GM21526 (cell line): Measurements from ENCODE around the gene RNF215.
"Not testable (repeated sequence)": the region's sequence is repeated elsewhere in the genome, so short reads cannot be mapped to it uniquely, and the experiment has no call there.

ENCODE experiments used
- ATAC-seq: cut with Tn5 transposase; IDR thresholded peaks from one replicate; pipeline ENCODE4 v1.9.1; 2021; ENCODE audit warnings: moderate library complexity; ENCODE audit not compliant: unreplicated experiment, low FRiP score

Gene RNF215

DNA sequence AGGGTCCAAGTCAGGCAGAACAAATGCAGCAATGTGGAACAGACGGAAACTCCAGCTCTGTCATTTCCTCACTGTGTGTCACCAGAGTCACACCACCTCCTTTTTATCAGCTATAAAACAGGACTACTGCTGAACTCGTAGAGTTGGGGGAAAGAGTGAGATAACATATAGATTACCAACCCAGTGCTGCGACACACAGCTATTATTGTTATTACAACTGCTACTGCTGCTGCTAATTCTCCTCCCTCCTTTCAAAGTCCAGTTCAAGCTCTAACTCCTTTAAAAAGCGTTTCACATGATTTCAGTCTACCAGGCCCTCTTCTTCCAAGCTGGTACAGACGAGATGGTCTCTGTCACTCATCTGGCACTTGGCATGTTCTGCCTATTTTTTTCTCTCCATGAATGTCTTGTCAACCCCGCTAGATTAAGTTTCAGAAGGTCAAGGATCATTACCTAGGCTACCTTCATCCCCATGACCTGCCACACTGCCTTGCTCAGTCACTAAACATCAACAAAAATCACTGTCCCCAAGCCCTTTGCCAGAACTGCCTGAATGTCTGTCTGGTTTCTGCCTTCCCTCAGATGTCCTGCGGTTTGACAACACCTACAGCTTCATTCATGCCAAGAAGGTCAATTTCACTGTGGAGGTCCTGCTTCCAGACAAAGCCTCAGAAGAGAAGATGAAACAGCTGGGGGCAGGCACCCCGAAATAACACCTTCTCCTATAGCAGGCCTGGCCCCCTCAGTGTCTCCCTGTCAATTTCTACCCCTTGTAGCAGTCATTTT lies 34.7 kb upstream of the RNF215 start:
- no peak for ATAC-seq

DNA sequence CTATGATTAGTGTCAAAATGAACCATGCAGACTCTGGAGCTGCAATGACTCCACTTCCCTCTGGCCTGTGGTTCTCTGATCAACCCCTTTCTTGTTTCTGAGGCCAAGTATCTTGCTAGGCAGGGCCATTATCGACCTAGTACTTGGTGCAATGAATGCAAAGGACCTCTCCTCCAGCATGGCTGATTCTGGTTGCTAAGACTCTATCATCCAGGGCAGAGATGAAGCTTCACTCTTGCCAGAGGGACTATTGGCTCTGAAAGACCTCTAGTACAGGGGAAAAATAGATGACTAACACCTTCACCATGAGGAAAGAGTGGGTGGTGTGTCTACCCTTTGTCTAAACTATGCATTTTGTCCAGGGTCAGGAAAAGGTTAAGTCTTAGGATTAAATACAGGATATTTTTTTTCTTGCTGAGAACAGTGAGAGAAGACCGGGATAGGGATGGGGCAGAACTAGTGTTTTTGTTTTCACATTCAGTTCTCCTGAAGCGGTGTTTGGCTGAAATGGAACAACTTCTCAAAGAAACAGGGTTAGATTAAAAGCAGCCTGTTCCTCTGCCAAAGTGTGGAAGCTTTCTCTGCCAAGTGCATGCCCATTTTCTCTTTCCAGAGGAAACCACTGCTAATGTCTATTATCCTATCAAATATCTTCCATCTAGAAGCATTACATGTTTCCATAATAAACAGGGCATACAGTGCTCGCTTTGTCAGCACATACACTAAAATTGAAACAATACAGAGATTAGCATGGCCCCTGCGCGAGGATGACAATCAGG lies 33.3 kb upstream of the RNF215 start:
- no peak for ATAC-seq

DNA sequence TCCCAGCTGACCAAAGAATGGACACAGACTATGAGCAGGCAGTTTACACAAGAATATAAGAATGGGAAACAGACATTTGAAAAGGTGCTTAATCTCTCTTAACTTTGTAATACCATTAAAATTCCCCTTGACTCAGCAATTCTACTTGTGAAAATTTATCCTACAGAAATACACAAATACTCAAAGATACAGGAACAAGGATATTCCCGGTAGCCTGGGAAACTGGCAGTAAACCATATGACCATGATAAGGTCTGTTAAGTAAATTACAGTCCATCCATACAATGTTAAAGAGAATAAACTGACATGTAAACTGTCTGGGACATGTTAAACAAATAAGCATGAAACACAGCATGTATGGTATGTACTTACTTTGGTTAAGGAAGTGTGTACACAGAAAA lies 29.6 kb upstream of the RNF215 start:
- ATAC-seq, result no peak

DNA sequence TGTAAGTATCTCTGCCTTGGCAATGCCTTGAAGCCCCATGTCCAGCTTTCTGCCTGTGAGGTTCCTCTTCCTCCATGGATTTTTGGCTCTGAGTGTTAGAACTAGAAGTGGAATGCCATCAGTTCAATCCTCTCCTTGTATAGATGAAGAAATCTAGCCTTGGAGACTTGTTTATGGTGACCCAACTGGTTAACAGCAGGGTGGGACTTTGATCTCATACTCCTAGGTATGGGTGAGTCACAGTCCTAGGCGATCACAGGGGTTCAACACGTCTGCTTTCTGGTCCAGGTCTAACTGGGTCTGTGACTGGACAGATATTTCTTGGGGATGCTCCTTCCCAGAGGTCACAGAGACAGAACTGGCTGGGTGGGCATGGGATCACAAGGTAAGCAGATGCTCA lies 29.2 kb upstream of the RNF215 start:
- no peak for ATAC-seq

DNA sequence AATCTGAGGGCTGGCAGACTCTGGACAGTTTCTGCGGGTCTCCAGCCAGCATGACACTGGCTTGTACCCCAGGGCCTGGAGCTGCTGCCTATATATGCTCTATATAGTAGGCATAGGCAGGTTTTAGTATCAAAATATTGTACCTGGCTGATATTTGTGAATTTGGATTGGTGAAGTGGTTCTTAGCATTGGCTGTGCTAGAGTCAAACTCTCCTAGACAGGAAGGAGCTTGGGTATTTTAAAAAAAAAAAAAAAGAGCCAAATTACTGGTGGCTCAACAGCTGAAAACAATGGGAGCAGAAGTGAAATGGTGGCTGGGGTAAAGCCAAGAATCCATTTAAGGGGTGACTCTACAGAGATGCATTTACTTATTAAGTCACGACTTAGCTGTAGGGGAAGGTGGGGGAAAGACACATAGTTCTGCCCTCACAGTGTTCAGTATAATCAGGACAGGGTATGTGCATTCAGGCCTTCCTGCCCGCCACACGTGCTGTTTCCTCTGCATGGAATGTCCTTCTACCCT lies 27.4 kb upstream of the RNF215 start:
- no peak for ATAC-seq

DNA sequence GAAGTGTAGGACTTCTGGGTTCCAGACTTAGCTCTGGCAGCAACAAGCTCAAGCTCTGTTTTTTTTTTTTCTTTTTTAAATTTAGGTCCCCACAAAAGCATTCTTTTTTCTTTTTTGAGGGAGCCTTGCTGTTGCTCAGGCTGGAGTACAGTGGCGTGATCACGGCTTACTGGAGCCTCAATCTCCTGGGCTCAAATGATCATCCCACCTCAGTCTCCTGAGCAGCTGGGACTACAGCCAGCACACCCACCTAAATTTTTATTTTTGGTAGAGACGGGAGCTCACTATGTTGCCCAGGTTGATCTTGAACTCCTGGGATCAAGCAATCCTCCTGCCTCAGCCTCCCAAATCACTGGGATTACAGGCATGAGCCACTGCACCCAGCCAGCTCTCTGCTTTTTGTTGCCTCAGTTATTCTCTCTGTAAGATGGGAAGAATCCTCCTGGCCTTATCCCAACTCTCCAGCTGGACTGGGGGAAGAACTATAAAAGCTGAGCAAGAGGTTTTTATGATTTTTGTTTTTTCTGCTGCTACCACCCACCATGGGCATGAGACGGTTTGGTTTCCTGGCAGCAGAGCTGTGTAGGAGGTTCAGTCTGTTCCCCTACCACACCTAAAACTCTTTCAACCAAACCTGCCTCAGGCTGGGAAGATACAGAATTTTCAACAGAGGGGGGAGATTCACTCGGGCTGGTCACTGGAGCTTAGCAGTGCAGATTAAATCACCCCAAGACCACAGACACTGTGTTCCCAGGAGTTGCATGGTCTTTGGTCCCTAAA lies 26.7 kb upstream of the RNF215 start:
- no peak for ATAC-seq

DNA sequence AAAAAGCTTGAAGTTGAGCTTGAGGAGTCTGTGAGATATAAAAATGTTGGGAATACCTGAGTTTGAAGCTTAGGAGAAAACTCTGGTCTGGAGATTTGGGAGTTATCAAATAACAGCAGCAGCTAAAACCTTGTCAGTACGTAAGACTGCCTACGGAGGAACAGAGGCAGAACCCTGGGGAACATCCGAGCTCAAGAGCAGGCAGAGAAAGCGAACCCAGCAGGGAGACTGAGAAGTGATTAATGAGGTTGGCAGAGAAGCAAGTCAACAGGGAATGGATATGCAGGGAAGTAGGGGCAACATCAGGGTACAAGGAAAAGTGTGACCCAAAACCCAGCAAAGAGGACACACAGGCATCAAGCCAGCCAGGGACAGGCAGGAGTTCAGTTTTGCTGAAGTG lies 25.8 kb upstream of the RNF215 start:
- no peak for ATAC-seq

DNA sequence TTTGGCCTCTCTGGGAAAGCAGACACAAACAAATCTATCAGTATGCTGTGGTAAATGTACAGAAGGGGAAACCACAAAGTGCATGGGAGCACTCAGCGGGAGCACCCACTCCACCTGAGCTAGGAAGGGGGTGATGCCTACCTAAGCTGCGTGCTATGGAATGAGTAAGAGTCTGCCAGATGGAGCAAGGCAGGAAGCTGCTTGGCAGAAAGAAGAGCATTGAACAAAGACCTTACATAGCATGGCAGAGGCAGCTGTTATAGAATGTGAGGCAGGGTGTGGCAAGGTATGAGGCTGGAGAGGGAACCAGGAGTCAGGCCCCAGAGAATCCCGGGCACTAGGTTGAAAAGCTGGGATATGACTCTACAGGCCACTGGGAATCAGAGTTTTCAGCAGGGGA lies 24.6 kb upstream of the RNF215 start:
- no peak for ATAC-seq

DNA sequence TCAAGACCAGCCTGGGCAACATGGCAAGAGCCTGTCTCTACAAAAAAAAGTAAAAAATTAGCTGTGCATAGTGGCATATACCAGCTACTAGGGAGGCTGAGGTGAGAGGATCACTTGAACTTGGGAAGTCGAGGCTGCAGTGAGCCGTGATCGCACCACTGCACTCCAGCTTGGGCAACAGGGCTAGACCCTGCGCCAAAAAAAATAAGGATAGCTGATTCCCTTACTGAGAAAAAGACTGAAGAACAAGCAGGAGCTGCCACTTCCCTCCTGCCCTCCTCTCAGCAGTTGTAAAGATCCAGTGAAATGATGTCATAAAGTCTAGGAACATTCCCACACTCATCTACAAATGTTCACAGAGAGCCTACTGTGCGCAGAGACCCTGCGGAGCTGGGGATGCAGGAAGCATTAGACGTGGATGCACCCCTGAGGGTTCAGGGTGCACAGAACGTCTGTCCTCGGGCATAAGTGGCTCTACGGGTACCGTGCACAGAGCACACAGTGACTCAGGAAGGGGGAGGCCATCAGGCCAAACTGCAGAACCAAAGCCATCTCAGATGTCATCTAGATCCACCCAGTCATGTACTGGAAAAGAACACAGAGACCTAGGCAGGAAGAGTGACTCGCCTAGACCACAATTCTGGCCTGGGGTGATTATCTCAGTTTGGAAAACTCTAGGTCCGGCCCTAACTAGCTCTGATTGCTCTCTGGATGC lies 21.3 kb upstream of the RNF215 start:
- no peak for ATAC-seq

DNA sequence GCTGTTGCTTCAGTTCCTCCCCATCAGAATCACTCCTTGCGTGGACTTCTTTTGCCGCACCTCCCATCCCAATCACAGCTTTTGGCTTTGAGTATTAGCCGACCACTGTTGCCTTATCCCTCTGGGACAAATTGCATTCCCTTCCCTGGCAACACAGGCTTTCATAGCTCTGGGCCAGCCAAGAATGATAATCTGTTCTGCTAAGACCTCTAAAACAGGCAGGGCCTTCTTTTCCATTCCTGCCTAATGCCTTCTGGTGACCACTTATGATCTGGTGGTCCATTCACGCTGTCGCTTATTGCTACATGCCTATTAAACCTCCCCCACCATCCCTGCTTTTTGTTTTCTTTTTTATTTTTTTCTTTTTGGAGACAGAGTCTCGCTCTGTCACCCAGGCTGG lies 19.2 kb upstream of the RNF215 start:
- ATAC-seq, result no peak

DNA sequence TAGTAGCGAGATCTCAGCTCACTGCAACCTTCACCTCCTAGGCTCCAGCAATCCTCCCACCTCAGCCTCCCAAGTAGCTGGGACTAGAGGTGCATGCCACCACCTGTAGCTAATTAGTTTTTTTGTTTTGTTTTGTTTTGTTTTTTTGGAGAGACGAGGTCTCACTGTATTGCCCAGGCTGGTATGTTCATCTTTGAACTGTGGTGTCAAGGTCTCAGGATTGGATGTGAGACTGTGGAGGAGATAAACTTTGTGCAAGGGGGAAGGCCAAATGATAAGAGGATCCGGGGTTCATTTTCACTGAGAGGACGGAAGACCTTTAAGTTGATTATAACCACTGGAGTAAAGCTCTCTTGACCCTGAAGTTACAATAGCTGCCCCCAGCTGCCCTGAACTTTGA lies 18.5 kb upstream of the RNF215 start:
- ATAC-seq, result no peak

DNA sequence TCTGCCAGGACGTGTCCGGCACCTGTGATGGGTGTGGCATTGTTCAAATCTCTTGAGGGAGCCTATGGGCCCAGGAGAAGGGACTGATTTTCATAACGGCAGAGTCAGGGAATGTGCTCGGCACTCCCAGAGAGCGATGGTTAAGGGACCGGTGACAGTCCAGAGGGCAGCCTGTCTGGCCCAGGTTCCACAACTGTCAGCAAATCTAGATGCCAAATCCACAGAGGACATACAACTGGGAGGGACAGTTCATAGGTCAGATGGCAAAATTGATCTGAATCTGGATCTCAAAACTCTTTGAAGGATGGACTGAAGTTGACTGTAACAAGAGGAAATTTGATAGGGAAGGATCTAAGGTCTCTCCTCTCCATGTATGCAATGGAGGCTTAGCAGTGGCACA lies 17.1 kb upstream of the RNF215 start:
- ATAC-seq, result no peak

DNA sequence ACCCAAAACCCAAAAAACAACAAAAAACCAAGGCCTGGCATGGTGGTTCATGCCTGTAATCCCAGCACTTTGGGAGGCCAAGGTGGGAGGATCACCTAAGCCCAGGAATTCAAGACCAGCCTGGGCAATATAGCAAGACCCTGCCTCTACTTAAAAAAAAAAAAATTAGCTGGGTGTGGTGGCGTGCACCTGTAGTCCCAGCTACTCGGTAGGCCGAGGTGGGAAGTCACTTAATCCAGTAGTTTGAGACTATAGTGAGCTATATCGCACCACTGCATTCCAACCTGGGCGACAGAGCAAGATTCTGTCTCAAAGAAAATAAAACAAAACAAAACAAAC lies 15.5 kb upstream of the RNF215 start:
- not testable (repeated sequence) for ATAC-seq

DNA sequence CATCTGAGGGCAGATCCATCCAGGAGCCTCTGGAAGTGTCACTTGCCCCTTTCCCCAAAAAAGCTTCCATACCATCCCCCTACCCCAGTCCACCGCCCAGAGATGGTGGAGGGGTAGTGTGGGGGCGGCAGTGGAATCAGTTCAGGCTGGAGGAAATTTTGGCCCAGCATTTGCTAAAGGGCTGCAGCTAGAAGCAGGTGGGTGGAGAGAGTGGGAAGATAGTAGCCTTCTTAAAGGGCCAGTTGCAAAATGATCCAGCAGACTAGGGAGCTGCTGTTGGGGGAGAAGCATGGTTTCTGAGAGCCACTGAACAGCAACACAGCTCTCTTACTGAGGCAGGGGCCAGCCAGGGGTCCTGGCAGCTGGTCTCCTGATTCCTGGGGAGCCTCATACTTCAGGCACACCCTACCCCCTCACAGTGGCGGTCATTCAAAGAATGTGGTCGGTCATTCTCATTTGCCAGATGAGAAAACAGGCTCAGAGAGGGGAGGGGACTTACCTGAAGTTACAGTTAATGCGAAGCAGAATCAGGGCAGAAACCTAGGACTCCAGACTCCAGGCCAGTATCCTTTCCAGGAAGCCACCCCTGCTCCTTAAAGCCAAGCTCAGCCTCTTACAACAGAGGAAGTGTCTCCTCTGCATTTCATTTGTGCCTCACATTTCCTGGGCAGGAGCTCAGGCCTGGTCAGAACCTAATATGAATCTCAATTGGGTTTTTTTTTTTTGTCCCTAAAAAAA lies 15.0 kb upstream of the RNF215 start:
- ATAC-seq, result no peak

DNA sequence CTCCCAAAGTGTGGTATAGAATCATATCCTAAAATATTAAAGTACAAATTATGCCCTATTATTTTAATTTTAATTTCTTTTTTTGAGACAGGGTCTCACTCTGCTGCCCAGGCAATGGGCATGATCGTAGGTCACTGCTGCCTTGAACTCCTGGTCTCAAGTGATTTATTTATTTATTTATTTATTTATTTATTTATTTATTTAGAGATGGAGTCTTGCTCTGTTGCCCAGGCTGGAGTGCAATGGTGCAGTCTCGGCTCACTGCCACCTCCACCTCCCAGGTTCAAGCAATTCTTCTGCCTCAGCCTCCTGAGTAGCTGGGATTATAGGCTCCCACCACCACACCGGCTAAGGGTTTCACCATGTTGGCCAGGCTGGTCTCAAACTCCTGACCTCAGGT lies 13.8 kb upstream of the RNF215 start:
- ATAC-seq, result not testable (repeated sequence)

DNA sequence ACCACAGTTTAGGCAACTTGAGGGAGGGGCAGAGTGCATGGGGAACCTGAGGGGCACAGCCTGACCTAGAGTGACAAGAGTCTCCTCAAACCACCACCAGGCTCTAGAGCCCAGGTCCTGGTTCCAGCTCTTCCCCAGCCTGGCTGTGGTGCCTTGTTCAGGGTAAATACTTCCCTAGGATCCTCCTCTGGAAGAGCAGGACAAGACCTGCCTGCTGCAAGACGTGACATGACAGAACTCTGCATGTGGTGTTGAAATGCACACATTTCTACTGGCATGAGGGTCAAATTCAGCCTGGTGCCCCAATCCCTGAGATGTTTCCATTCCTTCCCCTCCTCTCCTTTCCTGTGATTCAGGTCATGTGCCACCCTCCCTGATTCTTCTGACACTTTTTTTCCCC lies 12.9 kb upstream of the RNF215 start:
- no peak for ATAC-seq

DNA sequence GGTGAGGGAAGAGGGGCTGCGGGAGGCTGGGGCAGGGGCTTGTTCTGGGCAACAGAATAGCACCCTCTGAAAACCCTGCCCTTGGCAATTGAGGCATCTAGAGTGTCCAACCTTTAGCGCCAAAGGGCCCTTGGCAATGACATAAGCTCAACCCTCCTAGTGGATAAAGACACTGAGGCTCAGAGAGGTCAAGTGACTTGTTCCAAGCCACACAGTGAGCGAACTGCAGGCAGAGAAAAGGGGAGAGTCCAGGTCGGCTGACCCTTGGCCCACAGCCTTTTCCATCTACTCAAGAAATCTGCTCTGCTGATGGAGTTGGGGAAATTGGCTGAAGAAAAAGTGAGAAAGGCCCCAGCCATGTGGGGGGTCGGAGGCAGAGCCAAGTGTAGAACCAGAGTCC lies 12.5 kb upstream of the RNF215 start:
- ATAC-seq, result no peak

DNA sequence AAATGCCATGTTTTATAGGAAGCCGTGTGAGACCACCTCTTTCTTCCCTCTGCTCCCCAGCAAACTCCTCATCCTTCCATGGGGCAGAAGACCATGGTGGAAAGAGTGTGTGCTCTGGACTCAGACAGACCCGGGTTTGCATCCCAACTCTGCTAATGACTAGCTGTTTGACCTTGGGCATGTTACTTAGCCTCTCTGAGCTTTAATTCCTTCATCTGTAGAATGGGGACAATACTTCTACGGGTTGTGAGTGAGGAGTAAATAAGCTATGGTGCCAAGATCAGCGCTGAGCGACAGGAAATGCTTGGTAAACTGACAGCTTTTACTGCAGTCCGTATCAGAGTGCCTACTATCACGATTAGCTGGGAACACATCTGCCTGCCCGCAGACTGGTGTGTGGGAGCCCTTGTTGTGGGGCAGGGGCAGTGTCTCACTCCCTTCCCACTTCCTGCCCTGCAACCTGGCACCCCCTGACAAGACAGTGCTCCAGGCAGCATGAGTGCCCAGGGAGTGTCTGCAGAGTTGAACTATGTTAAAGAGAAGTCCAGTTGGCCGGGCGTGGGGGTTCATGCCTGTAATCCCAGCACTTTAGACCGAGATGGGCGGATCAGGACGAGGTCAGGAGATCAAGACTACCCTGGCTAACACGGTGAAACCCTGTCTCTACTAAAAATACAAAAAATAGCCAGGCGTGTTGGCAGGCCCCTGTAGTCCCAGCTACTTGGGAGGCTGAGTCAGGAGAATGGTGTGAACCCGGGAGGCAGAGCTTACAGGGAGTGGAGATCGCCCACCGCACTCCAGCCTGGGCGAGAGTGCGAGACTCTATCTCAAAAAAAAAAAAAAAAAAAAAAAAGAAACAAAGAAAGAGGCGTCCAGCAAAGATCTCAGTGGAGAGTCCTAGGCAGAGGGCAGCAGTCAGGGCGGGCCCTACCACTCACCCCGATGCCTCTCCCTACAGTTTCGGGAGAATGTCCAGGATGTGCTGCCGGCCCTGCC lies 11.8 kb upstream of the RNF215 start:
- no peak for ATAC-seq
